ENCODE data around the gene BICDL1. TPM values are rescaled to one million over a fixed set of nuclear protein-coding genes. Genes with fewer than 3 reads are reported as not detected.

BICDL1 gene
- total RNA-seq, 1 experiment from 2014 or later: 18.2 TPM

GRCh38 chr12:120032242-120032641 is 43.2 kb downstream of the BICDL1 start:
- no peak for ATAC-seq
- TF ChIP-seq CBX3 (IDR thresholded peaks at IDR 0.05; ENCODE audit: low read depth) (no peak), EZH2 (IDR thresholded peaks at IDR 0.05) (no peak), ELF1 (IDR thresholded peaks at IDR 0.05; ENCODE audit: borderline replicate concordance, low read depth) (no peak), SRF (IDR thresholded peaks at IDR 0.05; ENCODE audit: low read depth) (no peak)
- TF ChIP-seq, protein P1, sequence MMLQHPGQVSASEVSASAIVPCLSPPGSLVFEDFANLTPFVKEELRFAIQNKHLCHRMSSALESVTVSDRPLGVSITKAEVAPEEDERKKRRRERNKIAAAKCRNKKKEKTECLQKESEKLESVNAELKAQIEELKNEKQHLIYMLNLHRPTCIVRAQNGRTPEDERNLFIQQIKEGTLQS (IDR thresholded peaks at IDR 0.05): no peak

GRCh38 chr12:120037851-120038250 is 48.8 kb downstream of the BICDL1 start:
- no TSS peak for BruUV-seq (replicated peaks)
- Histone ChIP-seq H3K4me3 (replicated peaks in 1 of 2; ENCODE audit: low read depth in 1 of 2, low read length in 2 of 2) (peak overlapping the region in 1 of 2 experiments; percentile 22; a peak in 2 of 4 replicates), H3K9ac (ENCODE audit: low read length) (no peak overlapping the region), H3K9me3 (ENCODE audit: control insufficient read depth in 1 of 2, insufficient read depth in 1 of 2, low read depth in 1 of 2, low read length in 2 of 2) (no peaks in the 10 kb centered on the region), H3K36me3 (ENCODE audit: control insufficient read depth in 1 of 2, insufficient read depth in 2 of 2, low read length in 2 of 2) (no peaks in the 10 kb centered on the region), H3K9me2 (ENCODE audit: insufficient read depth) (no peaks in the 10 kb centered on the region), H3K79me2 (ENCODE audit: insufficient read depth, low read length) (no peaks in the 10 kb centered on the region), H4K20me1 (ENCODE audit: insufficient read depth) (no peaks in the 10 kb centered on the region), H3K4me1 (ENCODE audit: control insufficient read depth in 1 of 2, insufficient read depth in 2 of 2, low read length in 2 of 2) (peaks cover 3 to 23% of the 10 kb centered on the region in 2 experiments; a peak in 3 of 4 replicates), H3K4me2 (ENCODE audit: low read length) (peak overlapping the region; percentile 59), H2AFZ (ENCODE audit: low read depth, low read length, poor library complexity, severe bottlenecking) (peak overlapping the region; percentile 13), H3K27ac (ENCODE audit: low read depth, low read length) (no peak overlapping the region), H3K27me3 (ENCODE audit: insufficient read depth, low read length) (no peaks in the 10 kb centered on the region)
- no peak for DNase-seq (ENCODE audit: low read depth, low spot score)
- ATAC-seq: peak; percentile 85
- intact Hi-C loops (cut with micrococcal nuclease): no loop called here
- POLR2A ChIA-PET: no interaction called here
- RAD21 ChIA-PET (ENCODE audit: low non-redundant PET in 1 of 2, low total read pairs in 2 of 2, uncharacterized antibody in 2 of 2, unreplicated experiment in 2 of 2): no interaction called here
- CTCF ChIA-PET: no interaction called here
- TF ChIP-seq CBX3 (IDR thresholded peaks at IDR 0.05; ENCODE audit: low read depth): no peak
- TF ChIP-seq EZH2phosphoT487 (IDR thresholded peaks at IDR 0.05; ENCODE audit: borderline replicate concordance): no peak
- TF ChIP-seq CEBPB (IDR thresholded peaks at IDR 0.05; ENCODE audit: low read depth): no peak
- no peak for TF ChIP-seq EGR1 (IDR thresholded peaks at IDR 0.05; ENCODE audit: low read depth)
- TF ChIP-seq, protein P2, sequence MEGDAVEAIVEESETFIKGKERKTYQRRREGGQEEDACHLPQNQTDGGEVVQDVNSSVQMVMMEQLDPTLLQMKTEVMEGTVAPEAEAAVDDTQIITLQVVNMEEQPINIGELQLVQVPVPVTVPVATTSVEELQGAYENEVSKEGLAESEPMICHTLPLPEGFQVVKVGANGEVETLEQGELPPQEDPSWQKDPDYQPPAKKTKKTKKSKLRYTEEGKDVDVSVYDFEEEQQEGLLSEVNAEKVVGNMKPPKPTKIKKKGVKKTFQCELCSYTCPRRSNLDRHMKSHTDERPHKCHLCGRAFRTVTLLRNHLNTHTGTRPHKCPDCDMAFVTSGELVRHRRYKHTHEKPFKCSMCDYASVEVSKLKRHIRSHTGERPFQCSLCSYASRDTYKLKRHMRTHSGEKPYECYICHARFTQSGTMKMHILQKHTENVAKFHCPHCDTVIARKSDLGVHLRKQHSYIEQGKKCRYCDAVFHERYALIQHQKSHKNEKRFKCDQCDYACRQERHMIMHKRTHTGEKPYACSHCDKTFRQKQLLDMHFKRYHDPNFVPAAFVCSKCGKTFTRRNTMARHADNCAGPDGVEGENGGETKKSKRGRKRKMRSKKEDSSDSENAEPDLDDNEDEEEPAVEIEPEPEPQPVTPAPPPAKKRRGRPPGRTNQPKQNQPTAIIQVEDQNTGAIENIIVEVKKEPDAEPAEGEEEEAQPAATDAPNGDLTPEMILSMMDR (IDR thresholded peaks at IDR 0.05 in 2 of 3, conservative IDR thresholded peaks at IDR 0.05 in 1 of 3; ENCODE audit: borderline replicate concordance in 1 of 3, insufficient read depth in 1 of 3, low read depth in 2 of 3, low read length in 2 of 3): no peak
- TF ChIP-seq MAX (IDR thresholded peaks at IDR 0.05): no peak
- TF ChIP-seq SRF (IDR thresholded peaks at IDR 0.05; ENCODE audit: low read depth): no peak
- TF ChIP-seq TCF7L2 (IDR thresholded peaks at IDR 0.05; ENCODE audit: borderline replicate concordance, extremely low read depth, insufficient read depth, insufficient read length): no peak
- no peak for TF ChIP-seq JUND (IDR thresholded peaks at IDR 0.05)
- no peak for TF ChIP-seq POLR2A (IDR thresholded peaks at IDR 0.05; ENCODE audit: borderline replicate concordance, extremely low read depth, insufficient read depth, insufficient read length)

More at GRCh38 chr12:120032242-120032641, 43.2 kb downstream of the BICDL1 start:
- Histone ChIP-seq H3K27ac (ENCODE audit: low read depth, low read length) (no peak overlapping the region), H3K9me2 (ENCODE audit: insufficient read depth) (no peaks in the 10 kb centered on the region), H3K4me3 (replicated peaks in 1 of 2; ENCODE audit: low read depth in 1 of 2, low read length in 2 of 2) (no peak overlapping the region), H3K27me3 (ENCODE audit: insufficient read depth, low read length) (no peaks in the 10 kb centered on the region), H4K20me1 (ENCODE audit: insufficient read depth) (no peaks in the 10 kb centered on the region), H3K4me1 (ENCODE audit: control insufficient read depth in 1 of 2, insufficient read depth in 2 of 2, low read length in 2 of 2) (peaks cover 0 to 5% of the 10 kb centered on the region in 2 experiments; a peak in 2 of 4 replicates), H3K9me3 (ENCODE audit: control insufficient read depth in 1 of 2, insufficient read depth in 1 of 2, low read depth in 1 of 2, low read length in 2 of 2) (no peaks in the 10 kb centered on the region), H3K9ac (ENCODE audit: low read length) (no peak overlapping the region), H3K36me3 (ENCODE audit: control insufficient read depth in 1 of 2, insufficient read depth in 2 of 2, low read length in 2 of 2) (no peaks in the 10 kb centered on the region), H3K4me2 (ENCODE audit: low read length) (no peak overlapping the region), H2AFZ (ENCODE audit: low read depth, low read length, poor library complexity, severe bottlenecking) (no peak overlapping the region), H3K79me2 (ENCODE audit: insufficient read depth, low read length) (no peaks in the 10 kb centered on the region)
- POLR2A ChIA-PET: no interaction called here
- intact Hi-C loops (cut with micrococcal nuclease): no loop called here
- RAD21 ChIA-PET (ENCODE audit: low non-redundant PET in 1 of 2, low total read pairs in 2 of 2, uncharacterized antibody in 2 of 2, unreplicated experiment in 2 of 2): no interaction called here
- DNase-seq (ENCODE audit: low read depth, low spot score): no peak
- CTCF ChIA-PET: no interaction called here
- no TSS peak for BruUV-seq (replicated peaks)
